ENCODE results near the gene ICA1L.

ICA1L gene

DNA sequence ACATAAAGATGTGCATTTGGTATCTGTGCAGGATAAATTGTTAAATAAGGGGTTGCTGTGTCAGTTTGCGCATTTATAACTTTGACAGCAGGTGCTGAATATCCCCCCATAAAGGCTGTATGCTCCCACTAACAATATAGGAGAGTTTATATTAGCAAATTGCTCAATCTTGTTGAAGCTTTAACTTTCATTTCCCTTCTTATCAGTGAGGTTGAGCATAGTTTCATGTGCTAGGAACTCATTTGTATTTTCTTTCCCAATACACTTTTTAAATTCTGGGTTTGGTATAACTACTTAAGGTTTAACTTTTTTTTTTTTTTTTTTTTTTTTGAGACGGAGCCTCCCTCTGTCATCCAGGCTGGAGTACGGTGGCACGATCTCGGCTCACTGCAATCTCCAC is 147.8 kb downstream of the ICA1L start:
- DNase-seq: no peak
